ENCODE results near the gene CAMTA1. TPM values are rescaled to one million over a fixed set of nuclear protein-coding genes. Genes with fewer than 3 reads are reported as not detected.
"Not testable (repeated sequence)": the region's sequence is repeated elsewhere in the genome, so short reads cannot be mapped to it uniquely, and the experiment has no call there.

Gene CAMTA1
- total RNA-seq, 6 experiments from 2014 or later = 78.1 to 96.6 (median 86.1) TPM

DNA sequence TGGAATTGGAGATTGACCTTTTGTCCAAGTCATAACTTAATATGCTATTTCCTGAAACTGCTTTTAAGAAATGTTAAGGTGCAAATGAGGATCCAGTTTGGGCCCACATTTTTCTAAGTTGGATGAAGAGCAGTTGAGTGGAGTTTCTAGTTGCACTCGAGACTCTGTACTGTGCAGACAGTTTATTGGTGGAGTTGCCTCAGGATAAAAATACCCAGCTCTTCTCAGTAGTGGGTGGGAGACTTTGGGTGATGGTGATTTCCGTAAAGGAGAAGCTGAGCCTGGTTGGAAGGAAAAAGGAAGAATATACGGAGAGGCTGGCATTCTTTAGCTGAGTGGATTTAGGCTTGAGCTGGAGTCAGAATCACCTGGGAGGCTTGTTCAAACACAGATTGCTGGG lies 49.9 kb downstream of the CAMTA1 start:
- Mint-ChIP-seq H3K4me1 (ENCODE audit: low read depth) (peaks cover 5% of the 10 kb centered on the region; the same call in 1 of the 2 replicates), H3K27me3 (ENCODE audit: insufficient read depth) (no peaks in the 10 kb centered on the region; the same call in 1 of the 2 replicates), H3K4me3 (no peak overlapping the region), H3K36me3 (ENCODE audit: low read depth) (peaks cover 12% of the 10 kb centered on the region), H3K9me3 (no peaks in the 10 kb centered on the region), H3K27ac (no peak overlapping the region)
- no peak for DNase-seq
- TF ChIP-seq, protein P1, sequence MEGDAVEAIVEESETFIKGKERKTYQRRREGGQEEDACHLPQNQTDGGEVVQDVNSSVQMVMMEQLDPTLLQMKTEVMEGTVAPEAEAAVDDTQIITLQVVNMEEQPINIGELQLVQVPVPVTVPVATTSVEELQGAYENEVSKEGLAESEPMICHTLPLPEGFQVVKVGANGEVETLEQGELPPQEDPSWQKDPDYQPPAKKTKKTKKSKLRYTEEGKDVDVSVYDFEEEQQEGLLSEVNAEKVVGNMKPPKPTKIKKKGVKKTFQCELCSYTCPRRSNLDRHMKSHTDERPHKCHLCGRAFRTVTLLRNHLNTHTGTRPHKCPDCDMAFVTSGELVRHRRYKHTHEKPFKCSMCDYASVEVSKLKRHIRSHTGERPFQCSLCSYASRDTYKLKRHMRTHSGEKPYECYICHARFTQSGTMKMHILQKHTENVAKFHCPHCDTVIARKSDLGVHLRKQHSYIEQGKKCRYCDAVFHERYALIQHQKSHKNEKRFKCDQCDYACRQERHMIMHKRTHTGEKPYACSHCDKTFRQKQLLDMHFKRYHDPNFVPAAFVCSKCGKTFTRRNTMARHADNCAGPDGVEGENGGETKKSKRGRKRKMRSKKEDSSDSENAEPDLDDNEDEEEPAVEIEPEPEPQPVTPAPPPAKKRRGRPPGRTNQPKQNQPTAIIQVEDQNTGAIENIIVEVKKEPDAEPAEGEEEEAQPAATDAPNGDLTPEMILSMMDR (IDR thresholded peaks at IDR 0.05) = no peak

DNA sequence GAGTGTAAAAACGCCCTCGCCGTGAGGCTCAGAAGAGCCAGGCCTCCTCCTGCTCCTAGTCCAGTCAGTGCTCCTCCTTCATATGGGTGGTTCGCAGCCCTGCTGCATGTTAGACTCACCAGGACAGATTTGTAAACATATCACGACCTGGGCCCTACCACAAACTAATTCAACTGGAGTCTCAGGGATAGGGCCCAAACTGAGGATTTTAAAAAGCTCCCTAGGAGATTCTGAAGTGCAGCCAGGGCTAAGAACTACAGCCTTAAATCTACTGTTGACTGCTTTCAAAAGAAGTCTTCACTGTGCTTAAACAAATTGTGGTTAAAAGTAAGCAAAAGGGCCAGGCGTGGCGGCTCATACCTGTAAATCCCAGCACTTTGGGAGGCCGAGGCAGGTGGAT lies 57.0 kb downstream of the CAMTA1 start:
- Mint-ChIP-seq H3K4me1 (ENCODE audit: low read depth) (peaks cover 7% of the 10 kb centered on the region), H3K36me3 (ENCODE audit: low read depth) (peaks cover 20% of the 10 kb centered on the region), H3K27ac (no peak overlapping the region), H3K4me3 (no peak overlapping the region), H3K27me3 (ENCODE audit: insufficient read depth) (peaks cover 1% of the 10 kb centered on the region; the same call in 1 of the 2 replicates), H3K9me3 (no peaks in the 10 kb centered on the region; the same call in 1 of the 2 replicates)
- DNase-seq = no peak
- TF ChIP-seq, protein P1 (IDR thresholded peaks at IDR 0.05) = no peak

DNA sequence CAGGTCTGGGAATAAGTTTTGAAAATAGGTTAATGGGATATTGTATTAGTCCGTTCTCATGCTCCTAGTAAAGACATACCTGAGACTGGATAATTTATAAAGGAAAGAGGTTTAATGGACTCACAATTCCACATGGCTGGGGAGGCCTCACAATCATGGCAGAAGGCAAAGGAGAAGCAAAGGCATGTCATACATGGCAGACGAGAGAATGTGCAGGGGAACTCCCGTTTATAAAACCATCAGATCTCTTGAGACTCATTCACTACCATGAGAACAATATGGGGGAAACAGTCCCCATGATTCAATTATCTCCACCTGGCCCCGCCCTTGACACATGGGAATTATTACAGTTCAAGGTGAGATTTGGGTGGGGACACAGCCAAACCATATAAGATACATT lies 60.5 kb downstream of the CAMTA1 start:
- H3K9me3 Mint-ChIP-seq; H3K27me3 Mint-ChIP-seq (ENCODE audit: insufficient read depth); DNase-seq; H3K27ac Mint-ChIP-seq; H3K4me3 Mint-ChIP-seq: not testable (repeated sequence)
- Mint-ChIP-seq H3K4me1 (ENCODE audit: low read depth) (peaks cover 15% of the 10 kb centered on the region), H3K36me3 (ENCODE audit: low read depth) (peaks cover 17% of the 10 kb centered on the region)

DNA sequence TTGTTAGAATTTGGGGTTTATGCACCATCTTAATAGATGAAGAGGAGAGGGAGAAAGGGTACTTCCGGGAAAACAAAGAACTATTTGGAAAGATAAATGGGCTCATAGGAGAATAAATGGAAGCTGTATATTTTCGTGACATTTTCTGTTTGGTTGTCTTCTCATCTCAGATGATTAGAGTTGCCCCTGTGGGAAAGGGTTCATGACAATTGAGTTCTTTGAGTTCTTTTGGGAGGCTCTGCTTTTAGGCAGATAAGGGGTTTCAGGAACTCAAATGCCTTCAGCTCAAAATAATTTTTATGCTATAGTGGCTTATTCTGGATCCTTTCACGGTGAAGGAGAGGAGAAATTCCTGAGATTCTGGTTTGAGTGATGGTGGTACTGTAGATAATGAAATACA lies 63.6 kb downstream of the CAMTA1 start:
- H3K36me3 Mint-ChIP-seq (ENCODE audit: low read depth) = peaks cover 35% of the 10 kb centered on the region
- no peaks in the 10 kb centered on the region for H3K27me3 Mint-ChIP-seq (ENCODE audit: insufficient read depth)
- peaks cover 12% of the 10 kb centered on the region for H3K4me1 Mint-ChIP-seq (ENCODE audit: low read depth)
- no peak overlapping the region for H3K27ac Mint-ChIP-seq
- H3K4me3 Mint-ChIP-seq = no peak overlapping the region
- peaks cover under 1% of the 10 kb centered on the region for H3K9me3 Mint-ChIP-seq
- no peak for DNase-seq
- TF ChIP-seq, protein P1 (IDR thresholded peaks at IDR 0.05) = no peak

DNA sequence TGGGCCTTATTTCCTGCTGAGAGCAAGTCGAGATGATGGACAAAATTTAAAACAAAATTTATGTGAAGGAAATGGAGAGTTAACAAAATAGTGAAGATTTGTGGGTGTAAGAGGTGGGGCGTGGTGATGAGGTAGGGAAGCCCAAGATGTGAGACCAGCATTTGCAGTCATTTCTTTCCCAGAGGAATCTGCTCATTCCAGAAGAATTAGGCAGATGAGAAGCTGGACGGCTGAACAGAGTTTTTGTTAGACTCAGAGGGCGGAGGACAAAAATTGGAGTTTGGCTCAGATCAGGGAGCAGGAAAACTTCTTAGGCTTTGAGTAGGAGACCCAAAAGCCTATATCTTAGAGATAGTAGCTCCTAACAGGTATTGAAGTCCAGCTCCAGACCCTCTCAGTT lies 65.3 kb downstream of the CAMTA1 start:
- no peak for DNase-seq
- H3K4me3 Mint-ChIP-seq = no peak overlapping the region
- TF ChIP-seq, protein P1 (IDR thresholded peaks at IDR 0.05) = no peak
- H3K36me3 Mint-ChIP-seq (ENCODE audit: low read depth) = peaks cover 47% of the 10 kb centered on the region
- no peaks in the 10 kb centered on the region for H3K27me3 Mint-ChIP-seq (ENCODE audit: insufficient read depth)
- peaks cover 4% of the 10 kb centered on the region for H3K9me3 Mint-ChIP-seq
- H3K27ac Mint-ChIP-seq = no peak overlapping the region
- peaks cover 15% of the 10 kb centered on the region for H3K4me1 Mint-ChIP-seq (ENCODE audit: low read depth)

DNA sequence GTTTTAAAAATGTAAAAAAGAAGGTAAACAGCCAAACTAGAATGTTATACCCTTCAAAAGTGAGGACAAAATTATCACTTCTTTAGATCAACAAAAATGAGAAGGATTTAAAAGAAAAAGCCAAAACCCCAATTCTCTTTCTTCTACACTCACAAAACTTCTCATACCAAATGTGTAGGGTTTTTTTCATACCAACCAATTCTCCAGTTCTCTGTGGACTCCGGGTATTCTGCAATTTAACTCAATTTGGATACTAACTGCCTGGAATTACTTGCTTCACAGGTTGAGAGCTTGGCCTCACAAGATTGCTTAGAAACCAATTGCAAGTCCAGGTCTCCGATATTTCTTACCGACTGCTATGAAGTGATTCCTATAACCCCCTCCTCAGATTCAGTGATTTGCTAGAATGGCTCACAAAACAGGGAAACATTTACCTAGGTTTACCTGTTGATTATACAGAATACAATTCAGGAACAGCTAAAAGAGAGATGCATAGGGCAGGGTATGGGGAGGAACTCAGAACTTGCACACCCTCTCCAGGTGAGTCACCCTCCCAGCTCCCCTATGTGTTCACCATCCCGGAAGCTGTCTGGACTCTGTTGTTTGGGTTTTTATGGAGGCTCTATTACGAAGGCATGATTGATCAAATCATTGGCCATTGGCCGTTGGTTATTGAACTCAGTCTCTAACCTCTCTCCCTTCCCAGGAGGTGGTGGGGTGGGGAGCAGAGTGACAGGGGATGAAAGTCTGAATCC lies 67.1 kb downstream of the CAMTA1 start:
- TF ChIP-seq, protein P1 (IDR thresholded peaks at IDR 0.05) = no peak

More for the DNA sequence above, 67.1 kb downstream of the CAMTA1 start:
- Mint-ChIP-seq H3K27ac (no peak overlapping the region), H3K36me3 (ENCODE audit: low read depth) (peaks cover 52% of the 10 kb centered on the region), H3K9me3 (peaks cover 4% of the 10 kb centered on the region; the same call in 1 of the 2 replicates), H3K4me3 (no peak overlapping the region), H3K4me1 (ENCODE audit: low read depth) (peaks cover 29% of the 10 kb centered on the region), H3K27me3 (ENCODE audit: insufficient read depth) (peaks cover 2% of the 10 kb centered on the region; the same call in 1 of the 2 replicates)
- no peak for DNase-seq
